Stimulated activated CD8-positive, alpha-beta memory T cell treated with anti-CD3 and anti-CD28 coated beads, Interleukin-4, amount 100 ng/mL, for 24 hours (primary cell): Measurements from ENCODE around the gene DAW1.
"Not testable (repeated sequence)": the region's sequence is repeated elsewhere in the genome, so short reads cannot be mapped to it uniquely, and the experiment has no call there.

Experiments
- DNase-seq: peaks from one replicate; pipeline ENCODE4 v3.0.0-alpha.2; 2020; ENCODE audit warnings: low read depth

The DAW1 gene

GRCh38 chr2:227871375-227871791 is at the start of gene DAW1:
Gene DAW1, plus strand, starts transcription at chr2:227871631. Its CDS starts 59 bp downstream, at chr2:227871690.
- DNase-seq: peak; percentile 18

- no peak for DNase-seq
Observed at GRCh38 chr2:227822416-227823003, 48.9 kb upstream of the DAW1 start.

GRCh38 chr2:227823922-227824321 is 47.5 kb upstream of the DAW1 start:
- no peak for DNase-seq

- no peak for DNase-seq
Observed at GRCh38 chr2:227824711-227825110, 46.7 kb upstream of the DAW1 start.

GRCh38 chr2:227826019-227826521 is 45.4 kb upstream of the DAW1 start:
- no peak for DNase-seq

GRCh38 chr2:227826563-227826962 is 44.9 kb upstream of the DAW1 start:
- no peak for DNase-seq

- no peak for DNase-seq
Observed at GRCh38 chr2:227827143-227827542, 44.3 kb upstream of the DAW1 start.

GRCh38 chr2:227828477-227828912 is 42.9 kb upstream of the DAW1 start:
- DNase-seq: no peak

GRCh38 chr2:227829337-227829736 is 42.1 kb upstream of the DAW1 start:
- DNase-seq: no peak

- DNase-seq: no peak
Observed at GRCh38 chr2:227834423-227834822, 37.0 kb upstream of the DAW1 start.

GRCh38 chr2:227834916-227835650 is 36.3 kb upstream of the DAW1 start:
- DNase-seq: no peak

GRCh38 chr2:227839339-227840129 is 31.9 kb upstream of the DAW1 start:
- DNase-seq: not testable (repeated sequence)

GRCh38 chr2:227846831-227847230 is 24.6 kb upstream of the DAW1 start:
- DNase-seq: no peak

GRCh38 chr2:227848146-227848545 is 23.3 kb upstream of the DAW1 start:
- no peak for DNase-seq

GRCh38 chr2:227848586-227848985 is 22.8 kb upstream of the DAW1 start:
- DNase-seq: no peak

GRCh38 chr2:227849906-227850305 is 21.5 kb upstream of the DAW1 start:
- no peak for DNase-seq

- DNase-seq: no peak
Observed at GRCh38 chr2:227853204-227853629, 18.2 kb upstream of the DAW1 start.

- no peak for DNase-seq
Observed at GRCh38 chr2:227853765-227854271, 17.6 kb upstream of the DAW1 start.

GRCh38 chr2:227855440-227855839 is 16.0 kb upstream of the DAW1 start:
- DNase-seq: no peak

- DNase-seq: no peak
Observed at GRCh38 chr2:227856697-227857096, 14.7 kb upstream of the DAW1 start.

GRCh38 chr2:227860221-227860641 is 11.2 kb upstream of the DAW1 start:
- no peak for DNase-seq

GRCh38 chr2:227861011-227861410 is 10.4 kb upstream of the DAW1 start:
- no peak for DNase-seq
